Body of pancreas (tissue), 4 donors: Measurements from ENCODE around the gene NEK3.
"Not testable (repeated sequence)": the region's sequence is repeated elsewhere in the genome, so short reads cannot be mapped to it uniquely, and the experiment has no call there.

Source experiments
- POLR2A ChIP-seq, 3 donors: fragments of 450-650 bp; IDR thresholded peaks; one replicate each; pipeline ENCODE4 v1.6.1; 2016; ENCODE audit warnings: antibody characterized with exemption in 3 of 3, mild to moderate bottlenecking in 2 of 3
- TF ChIP-seq, protein P1 (sequence below), 7 experiments: fragments of 450-650 bp in 4 of 7; fragments of 200-600 bp in 3 of 7; sonication (generic) in 3 of 7; IDR thresholded peaks; one replicate each; pipeline ENCODE4 v1.5.1; 2016 to 2019; ENCODE audit warnings: antibody characterized with exemption in 7 of 7

DNA sequence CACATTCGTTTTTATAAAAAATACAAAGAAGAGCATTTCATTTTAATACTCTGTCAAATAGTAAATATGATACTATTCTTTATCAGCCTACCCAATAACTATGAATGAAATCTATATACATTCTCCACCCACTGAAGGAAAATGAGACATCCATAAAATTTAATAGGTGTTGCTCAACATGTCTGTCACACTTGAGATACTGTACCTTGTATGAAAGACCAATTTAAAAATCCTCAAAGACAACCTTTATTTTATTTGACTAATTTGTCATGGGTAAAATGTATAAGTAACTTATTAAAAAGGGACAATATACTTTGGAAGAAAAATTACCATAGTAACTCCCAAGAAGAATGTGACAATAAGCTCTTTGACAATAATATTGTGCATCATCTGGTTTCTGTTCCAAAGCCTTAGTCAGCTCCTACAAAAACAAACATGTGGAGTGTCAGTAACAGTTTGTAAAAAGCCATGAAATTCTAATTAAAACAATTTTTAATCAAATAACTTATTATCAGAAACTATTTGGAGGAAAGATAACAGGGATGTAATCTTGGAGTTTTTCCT lies 11.5 kb upstream of the NEK3 start:
- TF ChIP-seq, protein P1, sequence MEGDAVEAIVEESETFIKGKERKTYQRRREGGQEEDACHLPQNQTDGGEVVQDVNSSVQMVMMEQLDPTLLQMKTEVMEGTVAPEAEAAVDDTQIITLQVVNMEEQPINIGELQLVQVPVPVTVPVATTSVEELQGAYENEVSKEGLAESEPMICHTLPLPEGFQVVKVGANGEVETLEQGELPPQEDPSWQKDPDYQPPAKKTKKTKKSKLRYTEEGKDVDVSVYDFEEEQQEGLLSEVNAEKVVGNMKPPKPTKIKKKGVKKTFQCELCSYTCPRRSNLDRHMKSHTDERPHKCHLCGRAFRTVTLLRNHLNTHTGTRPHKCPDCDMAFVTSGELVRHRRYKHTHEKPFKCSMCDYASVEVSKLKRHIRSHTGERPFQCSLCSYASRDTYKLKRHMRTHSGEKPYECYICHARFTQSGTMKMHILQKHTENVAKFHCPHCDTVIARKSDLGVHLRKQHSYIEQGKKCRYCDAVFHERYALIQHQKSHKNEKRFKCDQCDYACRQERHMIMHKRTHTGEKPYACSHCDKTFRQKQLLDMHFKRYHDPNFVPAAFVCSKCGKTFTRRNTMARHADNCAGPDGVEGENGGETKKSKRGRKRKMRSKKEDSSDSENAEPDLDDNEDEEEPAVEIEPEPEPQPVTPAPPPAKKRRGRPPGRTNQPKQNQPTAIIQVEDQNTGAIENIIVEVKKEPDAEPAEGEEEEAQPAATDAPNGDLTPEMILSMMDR (IDR thresholded peaks at IDR 0.05), result not testable (repeated sequence)
- not testable (repeated sequence) for TF ChIP-seq POLR2A (IDR thresholded peaks at IDR 0.05)
